Tibial nerve (tissue), 4 donors: Measurements from ENCODE around the gene PRR22.

ENCODE experiments used
- EP300 ChIP-seq, 2 donors: sonication (generic); formaldehyde crosslinking; IDR thresholded peaks; one replicate each; pipeline ENCODE4 v1.6.1; 2017; ENCODE audit warnings: antibody characterized with exemption in 2 of 2, mild to moderate bottlenecking in 1 of 2
- POLR2A ChIP-seq, 2 donors: fragments of 450-650 bp; IDR thresholded peaks; one replicate each; pipeline ENCODE4 v1.6.1; 2017; ENCODE audit warnings: antibody characterized with exemption in 2 of 2, mild to moderate bottlenecking in 2 of 2, moderate library complexity in 2 of 2
- TF ChIP-seq, protein P1 (sequence below), 5 experiments: fragments of 200-600 bp in 3 of 5; fragments of 450-650 bp in 2 of 5; sonication (generic) in 3 of 5; IDR thresholded peaks; one replicate each; pipeline ENCODE4 v1.5.1; 2016 to 2019; ENCODE audit warnings: antibody characterized with exemption in 5 of 5, mild to moderate bottlenecking in 3 of 5, moderate library complexity in 2 of 5

DNA sequence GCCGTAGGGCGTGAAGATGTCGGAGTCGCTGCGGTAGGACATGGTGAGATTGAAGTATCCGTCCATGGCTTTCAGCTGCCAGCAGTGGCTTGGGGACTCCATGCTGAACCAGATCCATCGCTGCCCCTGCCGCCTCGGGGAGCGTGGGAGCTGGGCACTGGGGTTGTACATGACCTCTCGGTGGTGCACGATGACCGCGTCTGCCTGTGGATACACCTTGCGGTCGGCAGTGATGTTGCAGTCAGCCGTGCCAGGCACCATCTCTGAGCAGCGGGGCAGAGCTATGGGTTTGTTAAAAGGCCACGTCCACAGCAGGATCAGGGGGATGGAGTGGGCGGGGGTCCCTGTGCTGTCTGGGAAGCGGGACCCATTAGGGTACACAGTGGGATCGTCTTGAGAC is 47.5 kb upstream of the PRR22 start:
- TF ChIP-seq, protein P1, sequence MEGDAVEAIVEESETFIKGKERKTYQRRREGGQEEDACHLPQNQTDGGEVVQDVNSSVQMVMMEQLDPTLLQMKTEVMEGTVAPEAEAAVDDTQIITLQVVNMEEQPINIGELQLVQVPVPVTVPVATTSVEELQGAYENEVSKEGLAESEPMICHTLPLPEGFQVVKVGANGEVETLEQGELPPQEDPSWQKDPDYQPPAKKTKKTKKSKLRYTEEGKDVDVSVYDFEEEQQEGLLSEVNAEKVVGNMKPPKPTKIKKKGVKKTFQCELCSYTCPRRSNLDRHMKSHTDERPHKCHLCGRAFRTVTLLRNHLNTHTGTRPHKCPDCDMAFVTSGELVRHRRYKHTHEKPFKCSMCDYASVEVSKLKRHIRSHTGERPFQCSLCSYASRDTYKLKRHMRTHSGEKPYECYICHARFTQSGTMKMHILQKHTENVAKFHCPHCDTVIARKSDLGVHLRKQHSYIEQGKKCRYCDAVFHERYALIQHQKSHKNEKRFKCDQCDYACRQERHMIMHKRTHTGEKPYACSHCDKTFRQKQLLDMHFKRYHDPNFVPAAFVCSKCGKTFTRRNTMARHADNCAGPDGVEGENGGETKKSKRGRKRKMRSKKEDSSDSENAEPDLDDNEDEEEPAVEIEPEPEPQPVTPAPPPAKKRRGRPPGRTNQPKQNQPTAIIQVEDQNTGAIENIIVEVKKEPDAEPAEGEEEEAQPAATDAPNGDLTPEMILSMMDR (IDR thresholded peaks at IDR 0.05): no peak
- TF ChIP-seq POLR2A (IDR thresholded peaks at IDR 0.05) (no peak), EP300 (IDR thresholded peaks at IDR 0.05) (no peak)
